H1 (cell line): ENCODE measurements around the gene UGT1A1. TPM values are rescaled to one million over a fixed set of nuclear protein-coding genes. Genes with fewer than 3 reads are reported as not detected.

ENCODE experiments used
- BRCA1 ChIP-seq: IDR thresholded peaks from 2 replicates; pipeline ENCODE4 v1.6.1; 2012; ENCODE audit warnings: low read depth, low read length, improper control_type of control experiment
- CEBPB ChIP-seq: IDR thresholded peaks from 2 replicates; pipeline ENCODE4 v1.6.1; 2012; ENCODE audit warnings: low read depth, low read length
- SIN3A ChIP-seq, 2 experiments: IDR thresholded peaks in 1 of 2; conservative IDR thresholded peaks in 1 of 2; 2 replicates each; pipeline ENCODE4 v1.6.1; 2011 to 2012; ENCODE audit warnings: low read length in 2 of 2, improper control_type of control experiment in 1 of 2, low read depth in 1 of 2, mild to moderate bottlenecking in 1 of 2
- polyA plus RNA-seq, 7 experiments: library from polyadenylated mRNA; depleted of rRNA in 3 of 7; stranded (reverse) in 5 of 7; unstranded in 2 of 7; fragments of >200 nt in 5 of 7; fragments of 200-250 nt in 2 of 7; gene quantifications; 1 replicate in 5 of 7; 2 replicates in 1 of 7; 4 replicates in 1 of 7; pipeline versions ENCODE4 v1.2.1 to v1.2.3, GENCODE V29; 2011 to 2013; ENCODE audit warnings: missing spikeins in 2 of 7, mixed read lengths in 2 of 7
- total RNA-seq: library from RNA; stranded (reverse); fragmentation: NEBNext Ultra II Directional; extraction: Animal tissue kit (Norgen Biotek cat#: 25700); gene quantifications from 2 replicates; pipeline ENCODE4 v1.2.1, GENCODE V29; 2021
- TF ChIP-seq, protein P1 (sequence below): fragments of 300-600 bp; sonication (generic); IDR thresholded peaks from 2 replicates; pipeline ENCODE4 v1.7.1; 2012; ENCODE audit warnings: low read length, moderate library complexity, mild to moderate bottlenecking, inconsistent platforms; ENCODE audit not compliant: insufficient replicate concordance

UGT1A1 gene
- total and polyA plus RNA-seq, 2 of the 8 experiments (the other 6 are each of a cell fraction or from before 2014, with no cell fraction given): not detected

GRCh38 chr2:233764264-233764663 is 4.2 kb downstream of the UGT1A1 start (continued):
- TF ChIP-seq, protein P1, sequence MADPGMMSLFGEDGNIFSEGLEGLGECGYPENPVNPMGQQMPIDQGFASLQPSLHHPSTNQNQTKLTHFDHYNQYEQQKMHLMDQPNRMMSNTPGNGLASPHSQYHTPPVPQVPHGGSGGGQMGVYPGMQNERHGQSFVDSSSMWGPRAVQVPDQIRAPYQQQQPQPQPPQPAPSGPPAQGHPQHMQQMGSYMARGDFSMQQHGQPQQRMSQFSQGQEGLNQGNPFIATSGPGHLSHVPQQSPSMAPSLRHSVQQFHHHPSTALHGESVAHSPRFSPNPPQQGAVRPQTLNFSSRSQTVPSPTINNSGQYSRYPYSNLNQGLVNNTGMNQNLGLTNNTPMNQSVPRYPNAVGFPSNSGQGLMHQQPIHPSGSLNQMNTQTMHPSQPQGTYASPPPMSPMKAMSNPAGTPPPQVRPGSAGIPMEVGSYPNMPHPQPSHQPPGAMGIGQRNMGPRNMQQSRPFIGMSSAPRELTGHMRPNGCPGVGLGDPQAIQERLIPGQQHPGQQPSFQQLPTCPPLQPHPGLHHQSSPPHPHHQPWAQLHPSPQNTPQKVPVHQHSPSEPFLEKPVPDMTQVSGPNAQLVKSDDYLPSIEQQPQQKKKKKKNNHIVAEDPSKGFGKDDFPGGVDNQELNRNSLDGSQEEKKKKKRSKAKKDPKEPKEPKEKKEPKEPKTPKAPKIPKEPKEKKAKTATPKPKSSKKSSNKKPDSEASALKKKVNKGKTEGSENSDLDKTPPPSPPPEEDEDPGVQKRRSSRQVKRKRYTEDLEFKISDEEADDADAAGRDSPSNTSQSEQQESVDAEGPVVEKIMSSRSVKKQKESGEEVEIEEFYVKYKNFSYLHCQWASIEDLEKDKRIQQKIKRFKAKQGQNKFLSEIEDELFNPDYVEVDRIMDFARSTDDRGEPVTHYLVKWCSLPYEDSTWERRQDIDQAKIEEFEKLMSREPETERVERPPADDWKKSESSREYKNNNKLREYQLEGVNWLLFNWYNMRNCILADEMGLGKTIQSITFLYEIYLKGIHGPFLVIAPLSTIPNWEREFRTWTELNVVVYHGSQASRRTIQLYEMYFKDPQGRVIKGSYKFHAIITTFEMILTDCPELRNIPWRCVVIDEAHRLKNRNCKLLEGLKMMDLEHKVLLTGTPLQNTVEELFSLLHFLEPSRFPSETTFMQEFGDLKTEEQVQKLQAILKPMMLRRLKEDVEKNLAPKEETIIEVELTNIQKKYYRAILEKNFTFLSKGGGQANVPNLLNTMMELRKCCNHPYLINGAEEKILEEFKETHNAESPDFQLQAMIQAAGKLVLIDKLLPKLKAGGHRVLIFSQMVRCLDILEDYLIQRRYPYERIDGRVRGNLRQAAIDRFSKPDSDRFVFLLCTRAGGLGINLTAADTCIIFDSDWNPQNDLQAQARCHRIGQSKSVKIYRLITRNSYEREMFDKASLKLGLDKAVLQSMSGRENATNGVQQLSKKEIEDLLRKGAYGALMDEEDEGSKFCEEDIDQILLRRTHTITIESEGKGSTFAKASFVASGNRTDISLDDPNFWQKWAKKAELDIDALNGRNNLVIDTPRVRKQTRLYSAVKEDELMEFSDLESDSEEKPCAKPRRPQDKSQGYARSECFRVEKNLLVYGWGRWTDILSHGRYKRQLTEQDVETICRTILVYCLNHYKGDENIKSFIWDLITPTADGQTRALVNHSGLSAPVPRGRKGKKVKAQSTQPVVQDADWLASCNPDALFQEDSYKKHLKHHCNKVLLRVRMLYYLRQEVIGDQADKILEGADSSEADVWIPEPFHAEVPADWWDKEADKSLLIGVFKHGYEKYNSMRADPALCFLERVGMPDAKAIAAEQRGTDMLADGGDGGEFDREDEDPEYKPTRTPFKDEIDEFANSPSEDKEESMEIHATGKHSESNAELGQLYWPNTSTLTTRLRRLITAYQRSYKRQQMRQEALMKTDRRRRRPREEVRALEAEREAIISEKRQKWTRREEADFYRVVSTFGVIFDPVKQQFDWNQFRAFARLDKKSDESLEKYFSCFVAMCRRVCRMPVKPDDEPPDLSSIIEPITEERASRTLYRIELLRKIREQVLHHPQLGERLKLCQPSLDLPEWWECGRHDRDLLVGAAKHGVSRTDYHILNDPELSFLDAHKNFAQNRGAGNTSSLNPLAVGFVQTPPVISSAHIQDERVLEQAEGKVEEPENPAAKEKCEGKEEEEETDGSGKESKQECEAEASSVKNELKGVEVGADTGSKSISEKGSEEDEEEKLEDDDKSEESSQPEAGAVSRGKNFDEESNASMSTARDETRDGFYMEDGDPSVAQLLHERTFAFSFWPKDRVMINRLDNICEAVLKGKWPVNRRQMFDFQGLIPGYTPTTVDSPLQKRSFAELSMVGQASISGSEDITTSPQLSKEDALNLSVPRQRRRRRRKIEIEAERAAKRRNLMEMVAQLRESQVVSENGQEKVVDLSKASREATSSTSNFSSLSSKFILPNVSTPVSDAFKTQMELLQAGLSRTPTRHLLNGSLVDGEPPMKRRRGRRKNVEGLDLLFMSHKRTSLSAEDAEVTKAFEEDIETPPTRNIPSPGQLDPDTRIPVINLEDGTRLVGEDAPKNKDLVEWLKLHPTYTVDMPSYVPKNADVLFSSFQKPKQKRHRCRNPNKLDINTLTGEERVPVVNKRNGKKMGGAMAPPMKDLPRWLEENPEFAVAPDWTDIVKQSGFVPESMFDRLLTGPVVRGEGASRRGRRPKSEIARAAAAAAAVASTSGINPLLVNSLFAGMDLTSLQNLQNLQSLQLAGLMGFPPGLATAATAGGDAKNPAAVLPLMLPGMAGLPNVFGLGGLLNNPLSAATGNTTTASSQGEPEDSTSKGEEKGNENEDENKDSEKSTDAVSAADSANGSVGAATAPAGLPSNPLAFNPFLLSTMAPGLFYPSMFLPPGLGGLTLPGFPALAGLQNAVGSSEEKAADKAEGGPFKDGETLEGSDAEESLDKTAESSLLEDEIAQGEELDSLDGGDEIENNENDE: no peak
- TF ChIP-seq BRCA1: no peak
- no peak for TF ChIP-seq SIN3A (conservative IDR thresholded peaks at IDR 0.05 in 1 of 2, IDR thresholded peaks at IDR 0.05 in 1 of 2; ENCODE audit: low read depth in 1 of 2, low read length in 2 of 2)
- TF ChIP-seq CEBPB: no peak
